ENCODE data around the gene DNAJB8. TPM values are rescaled to one million over a fixed set of nuclear protein-coding genes. Genes with fewer than 3 reads are reported as not detected.

The DNAJB8 gene
- total RNA-seq, 1 experiment from 2014 or later = not detected

GRCh38 chr3:128487538-128487812 is 20.8 kb upstream of the DNAJB8 start:
- peaks cover 2% of the 10 kb centered on the region; the same call in 1 of the 2 replicates for H3K4me1 ChIP-seq (ENCODE audit: insufficient read depth, low read length)
- H3K27me3 ChIP-seq (ENCODE audit: insufficient read depth, low read length) = peaks cover 88% of the 10 kb centered on the region
- no peak overlapping the region for H2AK5ac ChIP-seq (ENCODE audit: insufficient read length, low read length)
- no peak overlapping the region for H4K91ac ChIP-seq (ENCODE audit: insufficient read length, low read depth, low read length)
- no peak overlapping the region for H2BK5ac ChIP-seq (ENCODE audit: insufficient read length, low read length)
- WGBS (ENCODE audit: extremely low coverage, insufficient read length, low lambda C conversion rate) = no CpG with 5 or more reads among the region's 18 CpGs
- peaks cover 7% of the 10 kb centered on the region for H4K20me1 ChIP-seq (ENCODE audit: control insufficient read depth, insufficient read depth, insufficient read length)
- no peak overlapping the region for H3T11ph ChIP-seq (ENCODE audit: low read length)
- H3K23me2 ChIP-seq (ENCODE audit: insufficient read length, low read depth, low read length, poor library complexity, severe bottlenecking) = peaks cover 25% of the 10 kb centered on the region
- peak overlapping the region; percentile 58 to 81 for H3K4me3 Mint-ChIP-seq
- H3K9ac ChIP-seq (ENCODE audit: extremely low read depth, insufficient read length, low read length) = no peak overlapping the region
- TF ChIP-seq, protein P1, sequence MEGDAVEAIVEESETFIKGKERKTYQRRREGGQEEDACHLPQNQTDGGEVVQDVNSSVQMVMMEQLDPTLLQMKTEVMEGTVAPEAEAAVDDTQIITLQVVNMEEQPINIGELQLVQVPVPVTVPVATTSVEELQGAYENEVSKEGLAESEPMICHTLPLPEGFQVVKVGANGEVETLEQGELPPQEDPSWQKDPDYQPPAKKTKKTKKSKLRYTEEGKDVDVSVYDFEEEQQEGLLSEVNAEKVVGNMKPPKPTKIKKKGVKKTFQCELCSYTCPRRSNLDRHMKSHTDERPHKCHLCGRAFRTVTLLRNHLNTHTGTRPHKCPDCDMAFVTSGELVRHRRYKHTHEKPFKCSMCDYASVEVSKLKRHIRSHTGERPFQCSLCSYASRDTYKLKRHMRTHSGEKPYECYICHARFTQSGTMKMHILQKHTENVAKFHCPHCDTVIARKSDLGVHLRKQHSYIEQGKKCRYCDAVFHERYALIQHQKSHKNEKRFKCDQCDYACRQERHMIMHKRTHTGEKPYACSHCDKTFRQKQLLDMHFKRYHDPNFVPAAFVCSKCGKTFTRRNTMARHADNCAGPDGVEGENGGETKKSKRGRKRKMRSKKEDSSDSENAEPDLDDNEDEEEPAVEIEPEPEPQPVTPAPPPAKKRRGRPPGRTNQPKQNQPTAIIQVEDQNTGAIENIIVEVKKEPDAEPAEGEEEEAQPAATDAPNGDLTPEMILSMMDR (conservative IDR thresholded peaks at IDR 0.05) = no peak
- H4K8ac ChIP-seq (replicated peaks; ENCODE audit: insufficient read length, low read depth, low read length) = no peak overlapping the region
- peak overlapping the region; percentile 35 for H3K4me2 ChIP-seq (ENCODE audit: insufficient read depth, insufficient read length, low read length)
- no peak overlapping the region for H3K23ac ChIP-seq (ENCODE audit: insufficient read length, low read depth, low read length)
- H3K9me3 ChIP-seq (ENCODE audit: control insufficient read depth, low read depth, low read length) = no peaks in the 10 kb centered on the region
- H3K27me3 Mint-ChIP-seq (ENCODE audit: low read depth) = peaks cover 99% of the 10 kb centered on the region
- H3K27ac ChIP-seq (ENCODE audit: insufficient read length, low read depth, low read length) = no peak overlapping the region
- no peaks in the 10 kb centered on the region; a peak in 1 of 7 replicates for H3K36me3 Mint-ChIP-seq (ENCODE audit: insufficient read depth in 1 of 3, low read depth in 3 of 3)
- peaks cover 2 to 3% of the 10 kb centered on the region in 2 experiments; a peak in 2 of 5 replicates for H3K9me3 Mint-ChIP-seq
- H3K79me2 ChIP-seq (ENCODE audit: insufficient read depth, low read length) = no peaks in the 10 kb centered on the region
- no peak overlapping the region for H2BK15ac ChIP-seq (ENCODE audit: low read depth, low read length)
- DNase-seq = no peak
- H3K4me1 Mint-ChIP-seq = peaks cover 52 to 70% of the 10 kb centered on the region in 2 experiments
- no peak overlapping the region for H3K4ac ChIP-seq (ENCODE audit: low read depth, low read length)
- H3K27ac Mint-ChIP-seq = no peak overlapping the region
- no peak overlapping the region for H3K18ac ChIP-seq (ENCODE audit: insufficient read length, low read depth, low read length)
- H2BK12ac ChIP-seq (ENCODE audit: insufficient read length, low read depth, low read length) = no peak overlapping the region
- no peak overlapping the region for H3K14ac ChIP-seq (ENCODE audit: insufficient read depth, low read length)
- no peak overlapping the region for H2BK20ac ChIP-seq (ENCODE audit: low read depth, low read length, poor library complexity, severe bottlenecking)
- no peak overlapping the region for H3K56ac ChIP-seq (ENCODE audit: insufficient read length, low read depth, low read length)
- no peak overlapping the region for H2AFZ ChIP-seq (ENCODE audit: low read length)
- no peak overlapping the region for H2BK120ac ChIP-seq (ENCODE audit: low read depth, low read length, poor library complexity, severe bottlenecking)
- H3K79me1 ChIP-seq (ENCODE audit: insufficient read depth, low read depth, low read length, poor library complexity, severe bottlenecking) = no peaks in the 10 kb centered on the region
- no peak overlapping the region for H4K5ac ChIP-seq (ENCODE audit: insufficient read length, low read depth, low read length)

Measured in H9 (cell line).